GM12878 (cell line): ENCODE data around the gene PPP1R3G. TPM values are rescaled to one million over a fixed set of nuclear protein-coding genes. Genes with fewer than 3 reads are reported as not detected.

ENCODE experiments used
- ATAC-seq: fragments of 200-7000 bp; cut with Tn5 transposase; 3 replicates; pipeline ENCODE4 v1.9.1; 2020; ENCODE audit warnings: mild to moderate bottlenecking, moderate library complexity
- Bru-seq: library from RNA; stranded (reverse); fragments of 400-500 nt; gene quantifications from one replicate; lab custom pipeline; 2021; lab: Mats Ljungman, UMichigan
- BruChase-seq, 2 experiments: library from RNA; stranded (reverse); fragments of 400-500 nt; gene quantifications; one replicate each; lab custom pipeline; 2021; lab: Mats Ljungman, UMichigan
- BruUV-seq: library from RNA; stranded (reverse); fragments of 400-500 nt; replicated peaks from 2 replicates; lab custom pipeline; 2021; lab: Mats Ljungman, UMichigan
- CTCF ChIA-PET: fragments of 300-600 bp; sonication (Branson Sonifier 250); formaldehyde crosslinking; extraction: SDS; loops from one replicate; lab custom pipeline; 2021; ENCODE audit warnings: inconsistent platforms; lab: Yijun Ruan, JAX
- POLR2A ChIA-PET: fragments of 350-600 bp; formaldehyde crosslinking; extraction: SDS; loops from one replicate; lab custom pipeline; 2021; ENCODE audit warnings: inconsistent platforms; lab: Charles Lee
- RAD21 ChIA-PET: fragments of 300-600 bp; sonication (Branson Sonifier 250); formaldehyde crosslinking; loops from one replicate; lab custom pipeline; 2023; ENCODE audit warnings: antibody characterized with exemption; ENCODE audit not compliant: unreplicated experiment; lab: Charles Lee
- SMC1A ChIA-PET: fragments of 300-600 bp; sonication (Branson Sonifier 250); formaldehyde crosslinking; loops from one replicate; lab custom pipeline; 2023; ENCODE audit not compliant: unreplicated experiment, uncharacterized antibody; lab: Charles Lee
- DNase-seq: peaks from one replicate; pipeline ENCODE4 v3.0.0-alpha.2; 2011; ENCODE audit warnings: low read depth, low spot score
- FAIRE-seq: peaks from 3 replicates; lab custom pipeline; 2011; peaks lifted over from hg19 to GRCh38; lab: Jason Lieb, UNC
- H2AFZ ChIP-seq: 2 replicates; pipeline ENCODE4 v1.6.0; 2011; ENCODE audit warnings: low read depth, low read length, control low read depth; ENCODE audit not compliant: control insufficient read depth
- H3K27ac ChIP-seq: 2 replicates; pipeline ENCODE4 v1.5.1; 2011; ENCODE audit warnings: control low read depth; ENCODE audit not compliant: control insufficient read depth, insufficient read depth
- H3K27me3 ChIP-seq, 2 experiments: replicated peaks in 1 of 2; 2 replicates each; pipeline versions ENCODE4 v1.6.0 to v1.6.1; 2011; ENCODE audit warnings: low read length in 1 of 2; ENCODE audit not compliant: control insufficient read depth in 2 of 2, insufficient read depth in 2 of 2
- H3K36me3 ChIP-seq, 2 experiments: 2 replicates each; pipeline ENCODE4 v1.5.1; 2011; ENCODE audit warnings: low read length in 1 of 2; ENCODE audit not compliant: control insufficient read depth in 2 of 2, insufficient read depth in 2 of 2
- H3K4me1 ChIP-seq: 2 replicates; pipeline ENCODE4 v1.6.1; 2011; ENCODE audit warnings: mild to moderate bottlenecking, low read length, moderate library complexity, mixed read lengths; ENCODE audit not compliant: control insufficient read depth, insufficient read depth
- H3K4me2 ChIP-seq: 2 replicates; pipeline ENCODE4 v1.6.0; 2011; ENCODE audit warnings: control low read depth; ENCODE audit not compliant: control insufficient read depth, insufficient read depth
- H3K4me3 ChIP-seq: fragments of 200-600 bp; sonication (generic); 2 replicates; pipeline ENCODE4 v1.5.1; 2016
- H3K79me2 ChIP-seq: 2 replicates; pipeline ENCODE4 v1.6.0; 2011; ENCODE audit warnings: low read length; ENCODE audit not compliant: control insufficient read depth, insufficient read depth
- H3K9ac ChIP-seq: 2 replicates; pipeline ENCODE4 v1.8.0; 2011; ENCODE audit warnings: low read length, control low read depth, mixed read lengths; ENCODE audit not compliant: control insufficient read depth, insufficient read depth
- H3K9me3 ChIP-seq: replicated peaks from 3 replicates; pipeline ENCODE4 v1.5.1; 2011; ENCODE audit warnings: mild to moderate bottlenecking, low read length; ENCODE audit not compliant: control insufficient read depth, insufficient read depth
- H4K20me1 ChIP-seq: 2 replicates; pipeline ENCODE4 v1.6.0; 2011; ENCODE audit not compliant: control insufficient read depth, insufficient read depth
- BCL3 ChIP-seq: IDR thresholded peaks from 2 replicates; pipeline ENCODE4 v1.6.1; 2011; ENCODE audit warnings: borderline replicate concordance, low read depth, mild to moderate bottlenecking, moderate library complexity, low read length; ENCODE audit not compliant: insufficient read depth, poor library complexity, severe bottlenecking
- BHLHE40 ChIP-seq, 2 experiments: fragments of 450-650 bp in 1 of 2; IDR thresholded peaks; 2 replicates each; pipeline ENCODE4 v1.6.1; 2011 to 2017; ENCODE audit warnings: low read depth in 2 of 2, borderline replicate concordance in 1 of 2, improper control_type of control experiment in 1 of 2, low read length in 1 of 2, mild to moderate bottlenecking in 1 of 2
- E2F4 ChIP-seq: IDR thresholded peaks from 2 replicates; pipeline ENCODE4 v1.6.1; 2012; ENCODE audit warnings: low read depth, low read length, improper control_type of control experiment
- FOXM1 ChIP-seq: IDR thresholded peaks from 2 replicates; pipeline ENCODE4 v1.6.1; 2012; ENCODE audit warnings: low read depth, mild to moderate bottlenecking, inconsistent platforms, low read length, moderate library complexity
- IKZF2 ChIP-seq, 2 experiments: fragments of 450-650 bp; IDR thresholded peaks; 2 replicates each; pipeline ENCODE4 v1.6.1; 2017; ENCODE audit warnings: mild to moderate bottlenecking in 2 of 2, moderate library complexity in 2 of 2
- NKRF ChIP-seq: fragments of 450-650 bp; conservative IDR thresholded peaks from 2 replicates; pipeline ENCODE4 v1.6.1; 2017; ENCODE audit warnings: mild to moderate bottlenecking, moderate library complexity
- RAD21 ChIP-seq: IDR thresholded peaks from 2 replicates; pipeline ENCODE4 v1.6.1; 2011; ENCODE audit warnings: mild to moderate bottlenecking, low read depth, low read length, moderate library complexity; ENCODE audit not compliant: insufficient read depth
- RAD51 ChIP-seq: fragments of 450-650 bp; IDR thresholded peaks from 2 replicates; pipeline ENCODE4 v1.6.1; 2016; ENCODE audit warnings: moderate library complexity, mild to moderate bottlenecking, inconsistent platforms
- TAF1 ChIP-seq: IDR thresholded peaks from 2 replicates; pipeline ENCODE4 v1.6.1; 2011; ENCODE audit warnings: mild to moderate bottlenecking, low read depth, low read length, borderline replicate concordance
- ZNF384 ChIP-seq: IDR thresholded peaks from 2 replicates; pipeline ENCODE4 v1.6.1; 2012; ENCODE audit warnings: low read depth, mild to moderate bottlenecking, low read length, improper control_type of control experiment, borderline replicate concordance
- WGBS: methylation state at CpG from one replicate; pipeline ENCODE4 v1.1.6; 2016; ENCODE audit warnings: low lambda C conversion rate; ENCODE audit not compliant: insufficient replicate concordance, insufficient coverage; ENCODE audit errors: missing lambda C conversion rate; 5-methylcytosine and 5-hydroxymethylcytosine counted together
- in situ Hi-C: fragments of 300-500 bp; cut with MboI; formaldehyde crosslinking; loops from 9 replicates; pipeline ENCODE4 v1.14.3; 2018; ENCODE audit warnings: mixed read lengths
- intact Hi-C: fragments of 100-400 bp; cut with micrococcal nuclease; formaldehyde crosslinking; loops from one replicate; pipeline ENCODE4 v1.14.2; 2022; ENCODE audit not compliant: unreplicated experiment
- long read RNA-seq, 2 experiments: library from polyadenylated mRNA; unstranded; transcript quantifications; one replicate each; pipeline ENCODE4 v2.0.0, GENCODE V29; 2019 to 2020
- polyA minus RNA-seq, 3 experiments: library from RNA; depleted of rRNA, polyadenylated mRNA; stranded (reverse); fragments of >200 nt; gene quantifications; 2 replicates each; pipeline ENCODE4 v1.2.3, GENCODE V29; 2011
- polyA plus RNA-seq, 11 experiments: library from polyadenylated mRNA; depleted of rRNA in 4 of 11; unstranded in 6 of 11; stranded (reverse) in 5 of 11; fragments of >200 nt; fragmentation: Nextera tagmentation in 4 of 11; fragmentation: Illumina TruSeq in 1 of 11; extraction: Ambion mirVana in 4 of 11; extraction: Trizol in 1 of 11; gene quantifications; 1 replicate in 1 of 11; 2 replicates in 10 of 11; pipeline versions ENCODE4 v1.2.1 to v1.2.3, GENCODE V29; 2011 to 2016; ENCODE audit warnings: inconsistent platforms in 2 of 11, missing spikeins in 2 of 11, low read depth in 1 of 11
- total RNA-seq, 4 experiments: library from RNA; depleted of rRNA in 3 of 4; stranded (reverse); fragments of >200 nt in 3 of 4; fragmentation: Illumina TruSeq in 1 of 4; extraction: Trizol in 1 of 4; gene quantifications; 2 replicates each; pipeline versions ENCODE4 v1.2.1 to v1.2.3, GENCODE V29; 2013 to 2021

Gene PPP1R3G
- total RNA-seq (2013; cell fraction: nucleolus; rRNA removed): 0.73 and 0.75 TPM in 2 replicates
- 0.05 and 0.06 TPM in 2 replicates for total RNA-seq (2014; rRNA removed)
- 0.05 TPM in 1 of 2 replicates, not detected in the other for total RNA-seq (2014; rRNA removed; fragmentation: Illumina TruSeq; extraction: Trizol)
- 0.08 and 0.10 TPM in 2 replicates for total RNA-seq (2021)
- polyA plus RNA-seq (2011; ENCODE audit: low read depth): 0.10 TPM
- polyA plus RNA-seq (2011; rRNA removed): 0.03 TPM in 2 replicates
- polyA plus RNA-seq (2011; cell fraction: cytosol; rRNA removed): 0.04 and 0.07 TPM in 2 replicates
- 0.04 TPM in 1 of 2 replicates, not detected in the other for polyA plus RNA-seq (2011; cell fraction: nucleus; rRNA removed)
- 0.31 and 0.62 TPM in 2 replicates for polyA plus RNA-seq (2012)
- 0.01 TPM in 1 of 2 replicates, not detected in the other for polyA plus RNA-seq (2014; fragmentation: Illumina TruSeq; extraction: Trizol)
- under 1 TPM in 1 of 2 experiments, not detected in 1; 0.02 TPM for polyA plus RNA-seq (2014; fragmentation: Nextera tagmentation; extraction: Ambion mirVana)
- 0.03 TPM in 1 of 2 replicates, not detected in the other for polyA plus RNA-seq (2014; rRNA removed)
- polyA plus RNA-seq (2016; fragmentation: Nextera tagmentation; extraction: Ambion mirVana): under 1 TPM in 1 of 2 experiments, not detected in 1; 0.05 TPM
- polyA minus RNA-seq (2011; rRNA and poly(A)+ RNA removed): 0.07 and 0.10 TPM in 2 replicates
- polyA minus RNA-seq (2011; cell fraction: cytosol; rRNA and poly(A)+ RNA removed): not detected in 2 replicates
- polyA minus RNA-seq (2011; cell fraction: nucleus; rRNA and poly(A)+ RNA removed): 0.12 and 0.19 TPM in 2 replicates
- percentile 27 among the genes with signal in this experiment for Bru-seq, nascent RNA
- percentile 18 among the genes with signal in this experiment for BruChase-seq, experiment 1, labeled RNA remaining after a 6-hour chase
- percentile 18 among the genes with signal in this experiment for BruChase-seq, experiment 2, labeled RNA remaining after a 2-hour chase
- long read RNA-seq, experiment 1: 0 reads
- long read RNA-seq, experiment 2: 0 reads

GRCh38 chr6:5084781-5085647 lies at the start of gene PPP1R3G:
Gene PPP1R3G (plus strand): TSS chr6:5085341. CDS start chr6:5085486, 145 bp downstream.
- H3K4me2 ChIP-seq: peak within 1 kb of the TSS; percentile 96
- ChIA-PET CTCF (no interaction called here), SMC1A (no interaction called here), RAD21 (no interaction called here), POLR2A (no interaction called here)
- peaks cover 8 to 12% of the 10 kb centered on the region in 2 experiments for H3K27me3 ChIP-seq
- DNase-seq (no peak), FAIRE-seq (no peak), ATAC-seq (peak; percentile 81)
- in situ Hi-C loops (no loop called here), intact Hi-C loops (no loop called here)
- no peaks in the 10 kb centered on the region for H4K20me1 ChIP-seq
- H3K27ac ChIP-seq: no peak within 1 kb of the TSS
- no peaks in the 10 kb centered on the region for H3K79me2 ChIP-seq
- peak within 1 kb of the TSS; percentile 84 for H3K4me3 ChIP-seq
- H3K9me3 ChIP-seq: no peaks in the 10 kb centered on the region; the same call in 2 of the 3 replicates
- 3% methylated on average over 80 of the region's 83 CpGs for WGBS
- H2AFZ ChIP-seq: peak within 1 kb of the TSS; percentile 33
- H3K9ac ChIP-seq: peak within 1 kb of the TSS; percentile 63
- no peaks in the 10 kb centered on the region for H3K36me3 ChIP-seq
- no TSS peak for BruUV-seq
- peaks cover 12% of the 10 kb centered on the region for H3K4me1 ChIP-seq
- TF ChIP-seq TAF1 (no peak), E2F4 (no peak), FOXM1 (no peak), ZNF384 (no peak), BCL3 (no peak), BHLHE40 (IDR thresholded peaks at IDR 0.05; ENCODE audit: borderline replicate concordance in 1 of 2, low read depth in 2 of 2, low read length in 1 of 2) (peak in 1 of 2 experiments; percentile 56; a peak in 1 of 4 replicates), RAD21 (no peak), RAD51 (no peak), NKRF (no peak), IKZF2 (IDR thresholded peaks at IDR 0.05) (peak in 1 of 2 experiments; percentile 28; a peak in 1 of 4 replicates)
